ENCODE data around the gene FBXL19. TPM values are rescaled to one million over a fixed set of nuclear protein-coding genes. Genes with fewer than 3 reads are reported as not detected.

The FBXL19 gene
- total and polyA plus RNA-seq, 2 of the 13 experiments (the other 11 are each of a cell fraction or from before 2014, with no cell fraction given), result 6.0 to 13.7 TPM

- TF ChIP-seq NFAT5 (CRISPR knock-in tag; IDR thresholded peaks at IDR 0.05), result no peak
- no peak for TF ChIP-seq KAT7 (CRISPR knock-in tag; IDR thresholded peaks at IDR 0.05; ENCODE audit: borderline replicate concordance)
- no peak; the same call in 1 of the 2 replicates for TF ChIP-seq TARDBP (CRISPR knock-in tag; IDR thresholded peaks at IDR 0.05)
- TF ChIP-seq KDM3A (CRISPR knock-in tag; IDR thresholded peaks at IDR 0.05; ENCODE audit: low read depth), result 0 out of 2 replicates have a peak, but pooled peaks have one; percentile 25
- TF ChIP-seq ZNF652 (CRISPR knock-in tag; IDR thresholded peaks at IDR 0.05; ENCODE audit: borderline replicate concordance, low read depth), result no peak
- TF ChIP-seq TBX2 (CRISPR knock-in tag; IDR thresholded peaks at IDR 0.05; ENCODE audit: borderline replicate concordance), result peak; percentile 58; the same call in 1 of the 2 replicates
- TF ChIP-seq FOXA1 (IDR thresholded peaks at IDR 0.05), result no peak
- no peak for TF ChIP-seq FOXA1 (CRISPR knock-in tag; IDR thresholded peaks at IDR 0.05)
- TF ChIP-seq ZNF552 (CRISPR knock-in tag; IDR thresholded peaks at IDR 0.05; ENCODE audit: borderline replicate concordance), result peak; percentile 53; the same call in 1 of the 2 replicates
- TF ChIP-seq ZNF121 (CRISPR knock-in tag; IDR thresholded peaks at IDR 0.05), result no peak
- TF ChIP-seq NFATC3 (CRISPR knock-in tag; IDR thresholded peaks at IDR 0.05), result no peak
- no peak for TF ChIP-seq ZNF530 (CRISPR knock-in tag; IDR thresholded peaks at IDR 0.05; ENCODE audit: low read depth)
- peak; percentile 87 for TF ChIP-seq ZNF142 (CRISPR knock-in tag; IDR thresholded peaks at IDR 0.05)
- TF ChIP-seq HNF4A (CRISPR knock-in tag; IDR thresholded peaks at IDR 0.05), result no peak
- peak; percentile 58; the same call in 1 of the 2 replicates for TF ChIP-seq REXO4 (CRISPR knock-in tag; IDR thresholded peaks at IDR 0.05; ENCODE audit: borderline replicate concordance)
- no peak; the same call in none of the 2 replicates for TF ChIP-seq ZNF350 (CRISPR knock-in tag; IDR thresholded peaks at IDR 0.05; ENCODE audit: borderline replicate concordance, low read depth)
- TF ChIP-seq MED8 (CRISPR knock-in tag; IDR thresholded peaks at IDR 0.05; ENCODE audit: insufficient replicate concordance), result peak; percentile 37
- no peak for TF ChIP-seq ZNF253 (CRISPR knock-in tag; IDR thresholded peaks at IDR 0.05; ENCODE audit: borderline replicate concordance)
- no peak for TF ChIP-seq SIN3B (IDR thresholded peaks at IDR 0.05; ENCODE audit: low read length)
Measured at GRCh38 chr16:30948667-30949649, 25.6 kb downstream of the FBXL19 start, which contains the start of gene ORAI3 (continued).

Measured in HepG2 (cell line).